ENCODE data around the gene GSE1. TPM values are rescaled to one million over a fixed set of nuclear protein-coding genes. Genes with fewer than 3 reads are reported as not detected.
A peak's percentile ranks its signal among the peaks of the same experiment; 100 is the strongest.

The GSE1 gene
- polyA plus RNA-seq, 1 donor (not counting 4 experiments of a cell fraction or from before 2014, with no cell fraction given), result 5.0 TPM

- DNase-seq (ENCODE audit: low read depth, low spot score) (no peak), FAIRE-seq (no peak)
- Histone ChIP-seq H3K9me3 (ENCODE audit: control insufficient read depth, low read depth, low read length) (no peaks in the 10 kb centered on the region), H3K4me1 (ENCODE audit: control insufficient read depth, extremely low read depth, insufficient read depth, low read length) (no peaks in the 10 kb centered on the region), H4K20me1 (ENCODE audit: control insufficient read depth, extremely low read depth, insufficient read depth, low read length) (no peaks in the 10 kb centered on the region), H3K9me1 (ENCODE audit: control insufficient read depth, extremely low read depth, insufficient read depth, low read length) (no peaks in the 10 kb centered on the region), H3K4me3 (ENCODE audit: control insufficient read depth in 2 of 3, extremely low read depth in 1 of 3, insufficient read depth in 2 of 3, low read depth in 1 of 3, low read length in 3 of 3) (peak overlapping the region in 2 of 3 experiments; percentile 38 to 55), H2AFZ (ENCODE audit: control insufficient read depth, low read length) (no peak overlapping the region), H3K36me3 (ENCODE audit: control insufficient read depth in 2 of 2, extremely low read depth in 1 of 2, insufficient read depth in 2 of 2, low read length in 2 of 2) (peaks cover 0 to 1% of the 10 kb centered on the region in 2 experiments), H3K4me2 (ENCODE audit: control insufficient read depth, extremely low read depth, insufficient read depth, low read depth, low read length) (peak overlapping the region; percentile 54), H3K27me3 (ENCODE audit: control insufficient read depth, extremely low read depth, insufficient read depth, low read length) (no peaks in the 10 kb centered on the region), H3K27ac (ENCODE audit: control insufficient read depth, insufficient read depth, low read length) (no peak overlapping the region), H3K79me2 (ENCODE audit: control insufficient read depth, insufficient read depth, low read length) (peaks cover 2% of the 10 kb centered on the region), H3K9ac (ENCODE audit: control insufficient read depth, extremely low read depth, insufficient read depth, low read length) (no peak overlapping the region)
- dilution Hi-C loops (cut with MboI; ENCODE audit: extremely low pct_ligation_motif_present, low sequenced_read_pairs), result no loop called here
- no peak for TF ChIP-seq CTCF (optimal IDR thresholded peaks at IDR 0.05 in 1 of 3, IDR thresholded peaks at IDR 0.05 in 1 of 3, conservative IDR thresholded peaks at IDR 0.05 in 1 of 3; ENCODE audit: extremely low read depth in 1 of 3, insufficient read depth in 2 of 3, low read length in 3 of 3)
- no peak for TF ChIP-seq EZH2 (IDR thresholded peaks at IDR 0.05; ENCODE audit: low read length)
Measured at GRCh38 chr16:85689285-85689949, 76.3 kb downstream of the GSE1 start.

GRCh38 chr16:85689950-85690320, 76.8 kb downstream of the GSE1 start:
- Histone ChIP-seq H3K9me3 (ENCODE audit: control insufficient read depth, low read depth, low read length) (no peaks in the 10 kb centered on the region), H3K4me1 (ENCODE audit: control insufficient read depth, extremely low read depth, insufficient read depth, low read length) (no peaks in the 10 kb centered on the region), H3K4me2 (ENCODE audit: control insufficient read depth, extremely low read depth, insufficient read depth, low read depth, low read length) (no peak overlapping the region), H3K4me3 (ENCODE audit: control insufficient read depth in 2 of 3, extremely low read depth in 1 of 3, insufficient read depth in 2 of 3, low read depth in 1 of 3, low read length in 3 of 3) (no peak overlapping the region), H2AFZ (ENCODE audit: control insufficient read depth, low read length) (no peak overlapping the region), H3K36me3 (ENCODE audit: control insufficient read depth in 2 of 2, extremely low read depth in 1 of 2, insufficient read depth in 2 of 2, low read length in 2 of 2) (peaks cover 0 to 1% of the 10 kb centered on the region in 2 experiments), H3K79me2 (ENCODE audit: control insufficient read depth, insufficient read depth, low read length) (peaks cover 2% of the 10 kb centered on the region), H3K27ac (ENCODE audit: control insufficient read depth, insufficient read depth, low read length) (no peak overlapping the region), H3K27me3 (ENCODE audit: control insufficient read depth, extremely low read depth, insufficient read depth, low read length) (no peaks in the 10 kb centered on the region), H4K20me1 (ENCODE audit: control insufficient read depth, extremely low read depth, insufficient read depth, low read length) (no peaks in the 10 kb centered on the region), H3K9me1 (ENCODE audit: control insufficient read depth, extremely low read depth, insufficient read depth, low read length) (no peaks in the 10 kb centered on the region), H3K9ac (ENCODE audit: control insufficient read depth, extremely low read depth, insufficient read depth, low read length) (no peak overlapping the region)
- FAIRE-seq (no peak), DNase-seq (ENCODE audit: low read depth, low spot score) (no peak)
- TF ChIP-seq CTCF (optimal IDR thresholded peaks at IDR 0.05 in 1 of 3, IDR thresholded peaks at IDR 0.05 in 1 of 3, conservative IDR thresholded peaks at IDR 0.05 in 1 of 3; ENCODE audit: extremely low read depth in 1 of 3, insufficient read depth in 2 of 3, low read length in 3 of 3) (no peak), EZH2 (IDR thresholded peaks at IDR 0.05; ENCODE audit: low read length) (no peak)
- dilution Hi-C loops (cut with MboI; ENCODE audit: extremely low pct_ligation_motif_present, low sequenced_read_pairs), result no loop called here

All from keratinocyte (primary cell).